HG03378 (cell line): ENCODE measurements around the gene VPS37D.

ENCODE experiments used
- ATAC-seq: cut with Tn5 transposase; IDR thresholded peaks from one replicate; pipeline ENCODE4 v1.9.1; 2021; ENCODE audit warnings: mild to moderate bottlenecking, moderate library complexity; ENCODE audit not compliant: unreplicated experiment

Gene VPS37D

GRCh38 chr7:73678862-73679261 is 11.2 kb downstream of the VPS37D start:
- ATAC-seq, result no peak

- no peak for ATAC-seq
Observed at GRCh38 chr7:73679709-73680108, 12.1 kb downstream of the VPS37D start.

GRCh38 chr7:73680501-73680900 is 12.9 kb downstream of the VPS37D start:
- no peak for ATAC-seq

GRCh38 chr7:73681031-73681430 is 13.4 kb downstream of the VPS37D start:
- no peak for ATAC-seq

GRCh38 chr7:73682745-73683055 is 15.1 kb downstream of the VPS37D start:
- no peak for ATAC-seq

GRCh38 chr7:73683056-73683787 is 15.6 kb downstream of the VPS37D start, which contains the start of the genes BUD23 and DNAJC30:
Gene BUD23 (plus strand): TSS chr7:73683597. CDS start chr7:73683626, 29 bp downstream.
Gene DNAJC30 (minus strand): TSS chr7:73683453. CDS start chr7:73683423, 30 bp downstream.
- ATAC-seq, result peak; percentile 80

GRCh38 chr7:73683788-73684693 is 16.4 kb downstream of the VPS37D start:
- peak; percentile 5 for ATAC-seq

- ATAC-seq, result no peak
Observed at GRCh38 chr7:73685311-73685710, 17.7 kb downstream of the VPS37D start.

GRCh38 chr7:73688288-73688687 is 20.7 kb downstream of the VPS37D start:
- ATAC-seq, result no peak

GRCh38 chr7:73690646-73691045 is 23.0 kb downstream of the VPS37D start:
- ATAC-seq, result no peak

- no peak for ATAC-seq
Observed at GRCh38 chr7:73696372-73696771, 28.7 kb downstream of the VPS37D start.

GRCh38 chr7:73698410-73698809 is 30.8 kb downstream of the VPS37D start:
- ATAC-seq, result no peak

GRCh38 chr7:73699370-73700068 is 31.9 kb downstream of the VPS37D start:
- ATAC-seq, result no peak

- ATAC-seq, result no peak
Observed at GRCh38 chr7:73700069-73700423, 32.4 kb downstream of the VPS37D start.

GRCh38 chr7:73700581-73701134 is 33.0 kb downstream of the VPS37D start:
- ATAC-seq, result no peak

GRCh38 chr7:73701357-73701995 is 33.8 kb downstream of the VPS37D start:
- no peak for ATAC-seq

- no peak for ATAC-seq
Observed at GRCh38 chr7:73702226-73702625, 34.6 kb downstream of the VPS37D start.

GRCh38 chr7:73702665-73703064 is 35.0 kb downstream of the VPS37D start:
- no peak for ATAC-seq

- ATAC-seq, result no peak
Observed at GRCh38 chr7:73703225-73703624, 35.6 kb downstream of the VPS37D start.

- no peak for ATAC-seq
Observed at GRCh38 chr7:73703757-73704639, 36.4 kb downstream of the VPS37D start.
